ENCODE results near the gene MCM3AP.
A peak's percentile ranks its signal among the peaks of the same experiment; 100 is the strongest.

DNA sequence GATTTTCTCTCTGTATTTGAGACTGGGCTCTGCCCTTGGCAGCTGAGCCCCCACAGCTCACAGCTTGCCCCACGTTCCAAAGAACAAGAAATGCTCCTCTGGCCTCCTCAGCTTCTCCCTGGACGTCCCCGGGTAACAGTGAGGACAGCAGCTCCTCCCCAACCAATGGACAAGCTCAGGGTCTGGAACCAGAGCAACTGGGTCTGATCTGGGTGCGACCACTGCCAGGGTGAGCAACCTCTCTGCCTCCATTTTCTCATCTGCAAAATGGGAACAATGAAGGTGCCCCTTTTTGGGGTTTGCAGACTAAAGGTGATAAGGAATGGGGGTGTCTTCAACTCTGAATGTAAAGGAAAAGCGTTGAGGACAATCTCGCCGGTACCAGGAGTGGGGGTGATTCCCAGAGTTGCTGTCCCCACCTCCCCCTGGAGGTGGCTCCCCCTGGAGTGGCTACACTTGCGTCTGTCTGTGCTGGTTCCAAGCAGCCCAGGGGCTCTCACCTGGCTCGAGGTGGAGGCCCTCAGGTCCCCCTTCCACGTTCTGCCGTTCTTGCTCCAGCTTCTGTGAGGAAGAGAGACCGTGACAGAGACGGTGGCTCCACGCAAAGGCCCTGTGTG, 31.4 kb upstream of the MCM3AP start:
- TF ChIP-seq, protein P1, sequence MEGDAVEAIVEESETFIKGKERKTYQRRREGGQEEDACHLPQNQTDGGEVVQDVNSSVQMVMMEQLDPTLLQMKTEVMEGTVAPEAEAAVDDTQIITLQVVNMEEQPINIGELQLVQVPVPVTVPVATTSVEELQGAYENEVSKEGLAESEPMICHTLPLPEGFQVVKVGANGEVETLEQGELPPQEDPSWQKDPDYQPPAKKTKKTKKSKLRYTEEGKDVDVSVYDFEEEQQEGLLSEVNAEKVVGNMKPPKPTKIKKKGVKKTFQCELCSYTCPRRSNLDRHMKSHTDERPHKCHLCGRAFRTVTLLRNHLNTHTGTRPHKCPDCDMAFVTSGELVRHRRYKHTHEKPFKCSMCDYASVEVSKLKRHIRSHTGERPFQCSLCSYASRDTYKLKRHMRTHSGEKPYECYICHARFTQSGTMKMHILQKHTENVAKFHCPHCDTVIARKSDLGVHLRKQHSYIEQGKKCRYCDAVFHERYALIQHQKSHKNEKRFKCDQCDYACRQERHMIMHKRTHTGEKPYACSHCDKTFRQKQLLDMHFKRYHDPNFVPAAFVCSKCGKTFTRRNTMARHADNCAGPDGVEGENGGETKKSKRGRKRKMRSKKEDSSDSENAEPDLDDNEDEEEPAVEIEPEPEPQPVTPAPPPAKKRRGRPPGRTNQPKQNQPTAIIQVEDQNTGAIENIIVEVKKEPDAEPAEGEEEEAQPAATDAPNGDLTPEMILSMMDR (IDR thresholded peaks at IDR 0.05; ENCODE audit: borderline replicate concordance, extremely low read depth, low read length, poor library complexity, severe bottlenecking): peak; percentile 1
- no peak for TF ChIP-seq EZH2 (IDR thresholded peaks at IDR 0.05; ENCODE audit: borderline replicate concordance, low read depth, low read length, severe bottlenecking)
